ENCODE data around the gene GZF1. TPM values are rescaled to one million over a fixed set of nuclear protein-coding genes. Genes with fewer than 3 reads are reported as not detected.

GZF1 gene
- total and polyA plus RNA-seq, 2 donors (not counting 1 experiment from before 2014, with no cell fraction given), result 10.8 to 21.5 TPM

DNA sequence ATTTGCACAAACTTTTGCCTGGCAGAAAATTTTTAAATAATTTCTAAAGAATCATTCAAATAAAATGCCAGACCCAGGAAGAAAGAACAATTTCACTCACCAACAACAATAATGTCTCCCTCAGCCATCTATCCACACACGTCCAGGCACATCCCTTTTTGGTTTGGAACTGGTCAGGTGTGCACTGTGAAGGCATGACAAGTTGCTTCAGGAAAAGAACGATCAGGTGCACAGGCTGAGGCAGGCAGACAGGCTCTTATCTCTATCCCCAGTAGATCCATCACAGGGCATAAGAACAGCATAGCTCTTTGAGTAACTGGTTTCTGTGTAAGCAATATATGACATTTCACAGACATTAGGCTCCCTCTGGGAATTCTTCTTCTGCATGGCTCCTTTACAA, 29.5 kb upstream of the GZF1 start:
- H3K36me3 ChIP-seq (ENCODE audit: control insufficient read depth, insufficient read depth, low read length), result no peaks in the 10 kb centered on the region
- no peak overlapping the region for H3K4me3 ChIP-seq (replicated peaks in 1 of 4; ENCODE audit: control extremely low read depth in 1 of 4, insufficient read depth in 1 of 4, low read depth in 3 of 4, low read length in 4 of 4)
- no peaks in the 10 kb centered on the region for H3K27me3 ChIP-seq (ENCODE audit: control insufficient read depth, insufficient read depth, low read length)
- no peaks in the 10 kb centered on the region for H3K4me1 ChIP-seq (ENCODE audit: control insufficient read depth, extremely low read depth, insufficient read depth, low read length)
- no peaks in the 10 kb centered on the region for H4K20me1 ChIP-seq (ENCODE audit: control insufficient read depth, extremely low read depth, insufficient read depth, low read length)
- H2AFZ ChIP-seq (ENCODE audit: low read length), result no peak overlapping the region
- H3K27ac ChIP-seq (ENCODE audit: insufficient read depth, low read length), result no peak overlapping the region
- DNase-seq (ENCODE audit: low read depth in 2 of 2), result no peak
- H3K4me2 ChIP-seq (ENCODE audit: extremely low read depth, insufficient read depth, low read length), result no peak overlapping the region
- no peaks in the 10 kb centered on the region for H3K79me2 ChIP-seq (ENCODE audit: control insufficient read depth, insufficient read depth, low read length)
- TF ChIP-seq EZH2 (IDR thresholded peaks at IDR 0.05; ENCODE audit: low read length, missing control alignments), result no peak
- TF ChIP-seq, protein P1, sequence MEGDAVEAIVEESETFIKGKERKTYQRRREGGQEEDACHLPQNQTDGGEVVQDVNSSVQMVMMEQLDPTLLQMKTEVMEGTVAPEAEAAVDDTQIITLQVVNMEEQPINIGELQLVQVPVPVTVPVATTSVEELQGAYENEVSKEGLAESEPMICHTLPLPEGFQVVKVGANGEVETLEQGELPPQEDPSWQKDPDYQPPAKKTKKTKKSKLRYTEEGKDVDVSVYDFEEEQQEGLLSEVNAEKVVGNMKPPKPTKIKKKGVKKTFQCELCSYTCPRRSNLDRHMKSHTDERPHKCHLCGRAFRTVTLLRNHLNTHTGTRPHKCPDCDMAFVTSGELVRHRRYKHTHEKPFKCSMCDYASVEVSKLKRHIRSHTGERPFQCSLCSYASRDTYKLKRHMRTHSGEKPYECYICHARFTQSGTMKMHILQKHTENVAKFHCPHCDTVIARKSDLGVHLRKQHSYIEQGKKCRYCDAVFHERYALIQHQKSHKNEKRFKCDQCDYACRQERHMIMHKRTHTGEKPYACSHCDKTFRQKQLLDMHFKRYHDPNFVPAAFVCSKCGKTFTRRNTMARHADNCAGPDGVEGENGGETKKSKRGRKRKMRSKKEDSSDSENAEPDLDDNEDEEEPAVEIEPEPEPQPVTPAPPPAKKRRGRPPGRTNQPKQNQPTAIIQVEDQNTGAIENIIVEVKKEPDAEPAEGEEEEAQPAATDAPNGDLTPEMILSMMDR (conservative IDR thresholded peaks at IDR 0.05 in 1 of 2, IDR thresholded peaks at IDR 0.05 in 1 of 2; ENCODE audit: low read depth in 1 of 2, low read length in 2 of 2), result no peak
- no peak overlapping the region for H3K9ac ChIP-seq (ENCODE audit: insufficient read depth, low read length)
- no peaks in the 10 kb centered on the region for H3K9me3 ChIP-seq (ENCODE audit: control insufficient read depth, insufficient read depth, low read depth, low read length)

DNA sequence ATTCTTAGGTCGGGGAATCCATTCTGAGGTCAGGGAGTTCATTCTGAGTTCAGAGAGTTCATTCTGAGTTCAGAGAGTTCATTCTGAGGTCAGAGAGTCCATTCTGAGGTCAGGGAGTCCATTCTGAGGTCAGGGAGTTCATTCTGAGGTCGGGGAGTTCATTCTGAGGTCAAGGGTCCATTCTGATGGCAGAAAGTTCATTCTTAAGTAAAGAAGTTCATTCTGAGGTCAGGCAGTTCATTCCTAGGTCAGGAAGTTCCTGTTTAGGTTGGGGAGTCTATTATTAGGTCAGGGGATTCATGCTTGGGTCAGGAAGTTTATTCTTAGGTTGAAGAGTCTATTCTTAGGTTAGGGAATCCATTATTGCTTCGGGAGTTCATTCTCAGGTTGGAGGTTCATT, 27.9 kb upstream of the GZF1 start:
- no peak overlapping the region for H3K4me2 ChIP-seq (ENCODE audit: extremely low read depth, insufficient read depth, low read length)
- H3K27me3 ChIP-seq (ENCODE audit: control insufficient read depth, insufficient read depth, low read length), result no peaks in the 10 kb centered on the region
- H2AFZ ChIP-seq (ENCODE audit: low read length), result no peak overlapping the region
- no peak overlapping the region for H3K27ac ChIP-seq (ENCODE audit: insufficient read depth, low read length)
- H3K4me1 ChIP-seq (ENCODE audit: control insufficient read depth, extremely low read depth, insufficient read depth, low read length), result no peaks in the 10 kb centered on the region
- H3K9me3 ChIP-seq (ENCODE audit: control insufficient read depth, insufficient read depth, low read depth, low read length), result no peaks in the 10 kb centered on the region
- no peak for DNase-seq (ENCODE audit: low read depth in 2 of 2)
- H3K4me3 ChIP-seq (replicated peaks in 1 of 4; ENCODE audit: control extremely low read depth in 1 of 4, insufficient read depth in 1 of 4, low read depth in 3 of 4, low read length in 4 of 4), result no peak overlapping the region
- no peaks in the 10 kb centered on the region for H3K79me2 ChIP-seq (ENCODE audit: control insufficient read depth, insufficient read depth, low read length)
- TF ChIP-seq, protein P1 (conservative IDR thresholded peaks at IDR 0.05 in 1 of 2, IDR thresholded peaks at IDR 0.05 in 1 of 2; ENCODE audit: low read depth in 1 of 2, low read length in 2 of 2), result no peak
- no peak for TF ChIP-seq EZH2 (IDR thresholded peaks at IDR 0.05; ENCODE audit: low read length, missing control alignments)
- no peak overlapping the region for H3K9ac ChIP-seq (ENCODE audit: insufficient read depth, low read length)
- H4K20me1 ChIP-seq (ENCODE audit: control insufficient read depth, extremely low read depth, insufficient read depth, low read length), result no peaks in the 10 kb centered on the region
- no peaks in the 10 kb centered on the region for H3K36me3 ChIP-seq (ENCODE audit: control insufficient read depth, insufficient read depth, low read length)

DNA sequence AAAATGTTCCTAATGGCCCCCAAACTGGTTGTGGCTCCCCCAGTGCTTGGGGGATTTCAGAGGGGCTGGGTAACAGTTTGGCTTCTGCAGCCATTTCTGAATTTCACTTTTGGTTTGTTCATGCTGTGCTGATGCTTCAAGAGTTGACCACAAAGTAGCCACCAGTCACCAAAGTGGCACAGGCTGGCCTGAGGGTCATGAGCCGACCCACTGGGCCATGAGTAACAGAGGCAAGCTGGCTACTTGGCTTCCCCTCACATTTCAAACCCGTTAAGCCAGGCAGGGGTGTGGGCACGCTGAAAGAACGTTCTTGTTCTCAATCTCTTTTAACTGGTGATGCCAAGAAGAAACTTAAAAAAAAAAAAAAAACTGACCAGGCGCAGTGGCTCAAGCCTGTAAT, 26.5 kb upstream of the GZF1 start:
- Histone ChIP-seq H3K4me3 (replicated peaks in 1 of 4; ENCODE audit: control extremely low read depth in 1 of 4, insufficient read depth in 1 of 4, low read depth in 3 of 4, low read length in 4 of 4) (no peak overlapping the region), H3K27ac (ENCODE audit: insufficient read depth, low read length) (no peak overlapping the region), H3K4me2 (ENCODE audit: extremely low read depth, insufficient read depth, low read length) (no peak overlapping the region), H3K79me2 (ENCODE audit: control insufficient read depth, insufficient read depth, low read length) (no peaks in the 10 kb centered on the region), H3K9me3 (ENCODE audit: control insufficient read depth, insufficient read depth, low read depth, low read length) (no peaks in the 10 kb centered on the region), H3K4me1 (ENCODE audit: control insufficient read depth, extremely low read depth, insufficient read depth, low read length) (no peaks in the 10 kb centered on the region), H4K20me1 (ENCODE audit: control insufficient read depth, extremely low read depth, insufficient read depth, low read length) (no peaks in the 10 kb centered on the region), H3K36me3 (ENCODE audit: control insufficient read depth, insufficient read depth, low read length) (no peaks in the 10 kb centered on the region), H3K9ac (ENCODE audit: insufficient read depth, low read length) (no peak overlapping the region), H3K27me3 (ENCODE audit: control insufficient read depth, insufficient read depth, low read length) (no peaks in the 10 kb centered on the region), H2AFZ (ENCODE audit: low read length) (no peak overlapping the region)
- no peak for DNase-seq (ENCODE audit: low read depth in 2 of 2)
- TF ChIP-seq EZH2 (IDR thresholded peaks at IDR 0.05; ENCODE audit: low read length, missing control alignments), result no peak
- TF ChIP-seq, protein P1 (conservative IDR thresholded peaks at IDR 0.05 in 1 of 2, IDR thresholded peaks at IDR 0.05 in 1 of 2; ENCODE audit: low read depth in 1 of 2, low read length in 2 of 2), result no peak

All from fibroblast of lung (primary cell).